ENCODE measurements around the gene C12orf42. TPM values are rescaled to one million over a fixed set of nuclear protein-coding genes. Genes with fewer than 3 reads are reported as not detected.

The C12orf42 gene
- total and polyA plus RNA-seq, 4 donors, result not detected

DNA sequence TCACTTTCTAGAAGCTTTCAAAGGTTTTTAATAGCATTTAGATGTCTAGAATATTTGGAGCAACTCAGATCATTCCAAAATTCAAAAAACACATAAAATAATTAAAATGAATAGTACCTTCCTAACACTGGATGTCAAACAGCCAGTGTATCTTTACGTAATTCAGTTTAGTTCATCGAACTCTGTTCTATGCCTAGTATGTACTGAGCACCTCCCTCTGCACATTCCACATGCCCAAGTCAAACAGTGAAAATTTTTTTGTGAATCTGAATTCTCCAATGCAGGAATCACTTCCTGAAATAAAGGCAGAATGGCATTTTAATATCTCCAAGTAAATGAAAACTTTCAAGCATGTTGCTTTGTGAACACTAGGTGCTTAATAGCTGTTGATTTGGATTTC lies 192.3 kb downstream of the C12orf42 start:
- no peak for ATAC-seq (ENCODE audit: low FRiP score)
- Histone ChIP-seq H3K4me1 (ENCODE audit: control insufficient read depth in 1 of 2, insufficient read depth in 2 of 2, low read length in 2 of 2) (no peaks in the 10 kb centered on the region), H3K4me3 (ENCODE audit: low read length in 2 of 2) (no peak overlapping the region), H3K27me3 (ENCODE audit: control insufficient read depth in 1 of 2, insufficient read depth in 2 of 2, low read length in 1 of 2) (no peaks in the 10 kb centered on the region), H3K36me3 (ENCODE audit: control insufficient read depth in 1 of 2, insufficient read depth in 2 of 2, low read length in 1 of 2) (no peaks in the 10 kb centered on the region), H3K9me3 (ENCODE audit: control insufficient read depth, low read length) (no peaks in the 10 kb centered on the region), H3K27ac (ENCODE audit: low read depth in 1 of 2, low read length in 2 of 2) (no peak overlapping the region)
- intact Hi-C loops (cut with DNase I), result no loop called here
- no peak for DNase-seq
- WGBS, 2 donors, result 70 to 78% methylated on average over 2 of the region's 2 CpGs

DNA sequence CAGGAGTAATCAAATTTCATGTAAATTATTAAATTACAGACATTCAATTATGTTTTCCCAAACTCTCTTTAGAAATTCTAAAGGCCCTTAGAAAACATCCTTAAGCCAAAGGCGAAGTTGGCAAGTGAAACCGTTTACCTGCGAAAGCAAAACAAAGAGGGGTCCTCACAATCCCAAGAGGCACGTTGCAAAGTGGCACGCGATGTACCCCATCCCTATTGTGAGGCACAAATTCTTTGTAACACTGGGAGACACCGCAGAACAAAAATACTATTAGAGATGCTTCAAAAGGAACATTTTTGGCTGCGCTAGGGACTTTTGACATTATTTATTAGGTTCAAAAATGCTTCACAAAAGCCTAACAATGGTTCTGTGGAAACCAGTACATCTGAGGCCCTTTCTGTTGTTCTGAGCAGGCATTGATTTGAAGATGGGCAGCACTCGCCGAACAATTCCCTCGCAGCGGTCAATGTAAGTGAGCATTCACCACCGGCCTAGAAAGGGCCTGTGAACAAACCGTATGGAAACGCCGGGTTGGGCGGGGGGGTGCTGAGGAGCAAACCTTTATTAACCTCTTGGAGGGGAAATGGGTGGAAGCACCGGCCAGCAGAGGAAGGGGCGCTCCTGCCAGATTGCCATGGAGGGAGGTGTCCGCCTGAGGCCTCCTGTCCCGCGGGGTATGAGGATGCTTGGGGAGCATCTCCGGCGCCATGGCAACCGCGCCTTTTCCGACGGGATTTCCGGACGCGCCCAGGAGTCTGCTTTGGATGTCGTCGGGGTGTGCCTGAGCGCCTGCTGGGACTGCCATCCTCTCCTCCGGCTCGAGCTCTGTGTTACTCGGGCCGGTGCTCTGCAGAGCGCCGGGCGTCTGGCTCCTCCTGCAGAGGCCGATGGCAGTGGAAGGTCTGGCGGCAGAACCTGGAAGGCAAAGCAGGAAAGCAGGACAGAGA lies 193.9 kb downstream of the C12orf42 start:
- no peak overlapping the region for H3K4me3 ChIP-seq (ENCODE audit: low read length in 2 of 2)
- ATAC-seq (ENCODE audit: low FRiP score) (peak; percentile 41), DNase-seq (peak in 1 of 2 donors; percentile 54)
- 8 to 10% methylated on average over 40 to 43 of the region's 43 CpGs for WGBS, 2 donors
- intact Hi-C loops (cut with DNase I), result no loop called here
- H3K36me3 ChIP-seq (ENCODE audit: control insufficient read depth in 1 of 2, insufficient read depth in 2 of 2, low read length in 1 of 2), result no peaks in the 10 kb centered on the region
- H3K27me3 ChIP-seq (ENCODE audit: control insufficient read depth in 1 of 2, insufficient read depth in 2 of 2, low read length in 1 of 2), result no peaks in the 10 kb centered on the region
- no peaks in the 10 kb centered on the region for H3K9me3 ChIP-seq (ENCODE audit: control insufficient read depth, low read length)
- no peaks in the 10 kb centered on the region for H3K4me1 ChIP-seq (ENCODE audit: control insufficient read depth in 1 of 2, insufficient read depth in 2 of 2, low read length in 2 of 2)
- H3K27ac ChIP-seq (ENCODE audit: low read depth in 1 of 2, low read length in 2 of 2), result no peak overlapping the region

DNA sequence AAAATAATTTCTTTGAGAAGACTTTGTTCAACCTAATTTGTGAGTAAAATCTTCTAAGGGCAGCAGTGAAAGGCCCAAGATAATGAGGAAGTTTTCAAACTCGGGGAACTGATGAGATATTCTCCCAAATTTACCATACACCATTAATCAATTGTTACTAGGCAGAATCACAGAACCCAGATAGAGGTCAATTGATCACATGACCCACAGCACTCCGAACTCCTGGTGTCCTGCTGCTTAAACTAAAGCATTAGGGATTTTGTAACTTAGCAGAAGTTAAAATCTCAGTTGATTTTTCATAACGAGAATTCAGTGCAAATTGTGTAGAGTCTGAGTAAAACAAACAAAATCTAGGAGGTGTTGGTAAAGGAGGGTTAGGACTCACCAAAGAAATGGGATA lies 207.8 kb downstream of the C12orf42 start:
- Histone ChIP-seq H3K4me1 (ENCODE audit: control insufficient read depth in 1 of 2, insufficient read depth in 2 of 2, low read length in 2 of 2) (no peaks in the 10 kb centered on the region), H3K4me3 (ENCODE audit: low read length in 2 of 2) (no peak overlapping the region), H3K9me3 (ENCODE audit: control insufficient read depth, low read length) (peaks cover 2% of the 10 kb centered on the region), H3K36me3 (ENCODE audit: control insufficient read depth in 1 of 2, insufficient read depth in 2 of 2, low read length in 1 of 2) (no peaks in the 10 kb centered on the region), H3K27ac (ENCODE audit: low read depth in 1 of 2, low read length in 2 of 2) (no peak overlapping the region), H3K27me3 (ENCODE audit: control insufficient read depth in 1 of 2, insufficient read depth in 2 of 2, low read length in 1 of 2) (no peaks in the 10 kb centered on the region)
- no peak for ATAC-seq (ENCODE audit: low FRiP score)
- DNase-seq, result no peak
- intact Hi-C loops (cut with DNase I), result no loop called here
- 55 to 59% methylated on average over 3 of the region's 3 CpGs for whole genome bisulfite sequencing, 2 donors

DNA sequence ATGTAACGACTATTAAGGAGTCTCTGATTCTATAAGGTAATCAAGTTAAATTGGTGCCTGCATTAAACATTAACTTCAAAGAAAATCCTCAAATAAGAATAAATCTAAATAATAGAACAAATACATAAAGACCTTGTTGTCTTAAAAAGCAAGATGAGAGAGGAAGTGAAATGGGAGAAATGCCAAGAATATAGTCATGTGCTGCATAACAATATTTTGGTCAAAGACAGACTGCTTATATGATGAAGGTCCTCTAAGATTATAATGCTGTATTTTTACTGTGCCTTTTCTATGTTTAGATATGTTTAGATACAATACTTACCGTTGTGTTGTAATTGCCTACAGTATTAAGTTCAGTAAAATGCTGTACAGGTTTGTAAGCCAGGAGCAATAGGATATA lies 213.6 kb downstream of the C12orf42 start:
- H3K36me3 ChIP-seq (ENCODE audit: control insufficient read depth in 1 of 2, insufficient read depth in 2 of 2, low read length in 1 of 2), result no peaks in the 10 kb centered on the region
- ATAC-seq (ENCODE audit: low FRiP score), result no peak
- no peaks in the 10 kb centered on the region for H3K4me1 ChIP-seq (ENCODE audit: control insufficient read depth in 1 of 2, insufficient read depth in 2 of 2, low read length in 2 of 2)
- whole genome bisulfite sequencing, 2 donors, result 67 to 70% methylated on average over 2 of the region's 2 CpGs
- no peaks in the 10 kb centered on the region for H3K27me3 ChIP-seq (ENCODE audit: control insufficient read depth in 1 of 2, insufficient read depth in 2 of 2, low read length in 1 of 2)
- DNase-seq, result no peak
- intact Hi-C loops (cut with DNase I), result no loop called here
- no peak overlapping the region for H3K27ac ChIP-seq (ENCODE audit: low read depth in 1 of 2, low read length in 2 of 2)
- no peaks in the 10 kb centered on the region for H3K9me3 ChIP-seq (ENCODE audit: control insufficient read depth, low read length)
- H3K4me3 ChIP-seq (ENCODE audit: low read length in 2 of 2), result no peak overlapping the region

DNA sequence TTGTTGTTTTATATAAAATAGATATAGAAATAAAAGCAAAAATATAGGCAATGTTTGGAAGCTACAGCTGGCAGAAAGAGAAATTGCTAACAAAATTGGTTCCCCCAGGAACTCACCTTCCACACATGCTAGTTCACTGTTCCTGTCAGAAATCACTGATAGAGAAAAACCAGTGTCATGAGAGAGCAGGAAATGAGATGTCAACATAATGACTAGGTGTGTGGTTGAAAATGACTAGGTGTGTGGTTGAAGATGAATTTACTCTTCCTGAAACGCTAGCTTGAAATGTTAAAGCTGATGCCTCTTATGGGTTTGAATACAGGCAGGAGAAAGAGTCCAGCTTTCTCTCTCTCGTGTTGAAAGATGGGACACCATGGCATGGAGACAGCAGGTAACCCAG lies 216.3 kb downstream of the C12orf42 start:
- Histone ChIP-seq H3K4me1 (ENCODE audit: control insufficient read depth in 1 of 2, insufficient read depth in 2 of 2, low read length in 2 of 2) (no peaks in the 10 kb centered on the region), H3K27ac (ENCODE audit: low read depth in 1 of 2, low read length in 2 of 2) (no peak overlapping the region), H3K9me3 (ENCODE audit: control insufficient read depth, low read length) (no peaks in the 10 kb centered on the region), H3K4me3 (ENCODE audit: low read length in 2 of 2) (no peak overlapping the region), H3K27me3 (ENCODE audit: control insufficient read depth in 1 of 2, insufficient read depth in 2 of 2, low read length in 1 of 2) (no peaks in the 10 kb centered on the region), H3K36me3 (ENCODE audit: control insufficient read depth in 1 of 2, insufficient read depth in 2 of 2, low read length in 1 of 2) (no peaks in the 10 kb centered on the region)
- WGBS, 2 donors, result 52 to 59% methylated on average over 2 of the region's 2 CpGs
- ATAC-seq (ENCODE audit: low FRiP score) (no peak), DNase-seq (no peak)
- intact Hi-C loops (cut with DNase I), result no loop called here

DNA sequence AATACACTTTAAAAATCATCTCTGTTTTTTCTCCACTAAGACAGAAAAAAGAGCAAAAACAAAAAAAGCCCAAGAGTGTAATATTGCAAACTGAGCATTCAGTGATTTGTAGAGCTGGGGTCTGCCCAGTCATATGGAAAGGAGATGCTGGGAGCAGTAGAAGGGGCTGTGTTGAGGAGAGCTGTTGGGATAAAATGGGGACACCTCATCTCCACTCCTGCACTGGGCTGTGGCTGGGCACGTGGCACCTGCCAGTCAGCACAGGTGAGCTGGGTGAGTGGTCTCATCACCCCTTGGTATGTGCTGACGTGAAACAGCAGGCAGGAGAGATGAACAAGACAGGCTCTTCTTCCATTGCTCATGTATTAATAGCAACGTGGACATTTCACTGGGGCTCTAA lies 217.4 kb downstream of the C12orf42 start:
- Histone ChIP-seq H3K27me3 (ENCODE audit: control insufficient read depth in 1 of 2, insufficient read depth in 2 of 2, low read length in 1 of 2) (no peaks in the 10 kb centered on the region), H3K4me1 (ENCODE audit: control insufficient read depth in 1 of 2, insufficient read depth in 2 of 2, low read length in 2 of 2) (no peaks in the 10 kb centered on the region), H3K4me3 (ENCODE audit: low read length in 2 of 2) (no peak overlapping the region), H3K27ac (ENCODE audit: low read depth in 1 of 2, low read length in 2 of 2) (no peak overlapping the region), H3K36me3 (ENCODE audit: control insufficient read depth in 1 of 2, insufficient read depth in 2 of 2, low read length in 1 of 2) (no peaks in the 10 kb centered on the region), H3K9me3 (ENCODE audit: control insufficient read depth, low read length) (no peaks in the 10 kb centered on the region)
- 64% methylated on average over 3 of the region's 3 CpGs for WGBS, 2 donors
- DNase-seq (no peak), ATAC-seq (ENCODE audit: low FRiP score) (no peak)
- intact Hi-C loops (cut with DNase I), result no loop called here

DNA sequence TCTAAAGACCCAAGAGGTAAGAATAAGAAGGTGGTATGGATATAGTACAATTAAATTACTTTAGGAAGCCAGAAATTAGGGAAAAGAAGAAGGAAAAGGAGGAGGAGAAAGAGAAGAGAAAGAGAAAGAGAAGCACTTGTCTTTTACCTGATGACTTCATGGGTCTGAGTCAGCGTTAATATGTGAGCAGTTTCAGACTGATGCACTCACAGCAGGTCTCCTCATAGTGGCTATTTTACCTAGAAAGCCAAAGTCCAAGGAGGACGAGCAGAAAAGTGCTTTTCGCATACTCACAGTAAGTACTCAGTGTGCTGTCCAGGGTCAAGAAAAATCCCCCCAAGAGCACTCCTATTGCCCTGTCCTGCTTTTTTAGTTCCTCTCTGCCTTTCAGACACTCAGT lies 222.1 kb downstream of the C12orf42 start:
- no peaks in the 10 kb centered on the region for H3K4me1 ChIP-seq (ENCODE audit: control insufficient read depth in 1 of 2, insufficient read depth in 2 of 2, low read length in 2 of 2)
- no peaks in the 10 kb centered on the region for H3K9me3 ChIP-seq (ENCODE audit: control insufficient read depth, low read length)
- no peaks in the 10 kb centered on the region for H3K27me3 ChIP-seq (ENCODE audit: control insufficient read depth in 1 of 2, insufficient read depth in 2 of 2, low read length in 1 of 2)
- no peak for ATAC-seq (ENCODE audit: low FRiP score)
- WGBS, 2 donors, result 62 to 66% methylated on average over 3 of the region's 3 CpGs
- no peak for DNase-seq
- H3K27ac ChIP-seq (ENCODE audit: low read depth in 1 of 2, low read length in 2 of 2), result no peak overlapping the region
- no peaks in the 10 kb centered on the region for H3K36me3 ChIP-seq (ENCODE audit: control insufficient read depth in 1 of 2, insufficient read depth in 2 of 2, low read length in 1 of 2)
- no peak overlapping the region for H3K4me3 ChIP-seq (ENCODE audit: low read length in 2 of 2)
- intact Hi-C loops (cut with DNase I), result no loop called here

DNA sequence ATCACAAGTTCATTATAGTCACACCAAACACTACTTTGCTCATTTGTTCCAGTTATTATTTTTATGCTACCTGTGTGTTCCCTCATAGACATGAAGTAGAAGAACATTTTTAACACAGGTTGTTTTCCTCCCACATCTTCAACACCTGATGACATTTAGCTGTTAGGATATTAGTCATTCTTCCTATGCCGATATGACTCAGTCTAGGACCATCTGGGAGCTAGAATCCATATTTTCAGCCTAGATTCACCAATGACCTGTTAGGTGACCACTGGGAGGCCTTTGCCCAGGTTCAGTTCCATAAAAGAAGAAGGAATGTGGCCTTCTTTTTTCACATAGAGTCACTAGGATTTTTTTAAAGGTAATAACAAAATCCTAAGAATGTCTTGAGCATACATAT lies 222.8 kb downstream of the C12orf42 start:
- H3K4me3 ChIP-seq (ENCODE audit: low read length in 2 of 2), result no peak overlapping the region
- ATAC-seq (ENCODE audit: low FRiP score) (no peak), DNase-seq (no peak)
- no peaks in the 10 kb centered on the region for H3K4me1 ChIP-seq (ENCODE audit: control insufficient read depth in 1 of 2, insufficient read depth in 2 of 2, low read length in 2 of 2)
- H3K36me3 ChIP-seq (ENCODE audit: control insufficient read depth in 1 of 2, insufficient read depth in 2 of 2, low read length in 1 of 2), result no peaks in the 10 kb centered on the region
- no peaks in the 10 kb centered on the region for H3K9me3 ChIP-seq (ENCODE audit: control insufficient read depth, low read length)
- intact Hi-C loops (cut with DNase I), result no loop called here
- H3K27ac ChIP-seq (ENCODE audit: low read depth in 1 of 2, low read length in 2 of 2), result no peak overlapping the region
- WGBS, 2 donors, result 88 to 89% methylated on average over 1 of the region's 1 CpG
- H3K27me3 ChIP-seq (ENCODE audit: control insufficient read depth in 1 of 2, insufficient read depth in 2 of 2, low read length in 1 of 2), result no peaks in the 10 kb centered on the region

DNA sequence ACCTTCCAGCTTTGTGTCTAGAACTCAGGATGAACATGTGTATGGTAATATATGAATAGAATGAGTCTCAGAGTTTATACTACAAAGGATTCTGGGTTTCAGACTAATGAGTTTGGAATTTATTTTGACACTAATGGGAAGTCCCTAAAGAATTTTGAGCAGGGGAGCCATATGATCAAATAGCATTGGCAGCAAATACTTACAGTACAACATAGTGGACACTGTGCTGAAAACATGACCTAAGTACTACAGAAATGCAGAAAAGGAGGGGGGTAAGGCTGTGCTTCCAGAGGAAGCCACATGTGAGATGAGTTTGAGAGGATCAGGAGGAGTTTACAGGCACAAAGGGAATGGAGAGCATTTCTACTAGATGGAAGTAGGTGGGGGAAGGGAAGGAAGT lies 225.8 kb downstream of the C12orf42 start:
- intact Hi-C loops (cut with DNase I), result no loop called here
- Histone ChIP-seq H3K36me3 (ENCODE audit: control insufficient read depth in 1 of 2, insufficient read depth in 2 of 2, low read length in 1 of 2) (no peaks in the 10 kb centered on the region), H3K4me3 (ENCODE audit: low read length in 2 of 2) (no peak overlapping the region), H3K4me1 (ENCODE audit: control insufficient read depth in 1 of 2, insufficient read depth in 2 of 2, low read length in 2 of 2) (no peaks in the 10 kb centered on the region), H3K27ac (ENCODE audit: low read depth in 1 of 2, low read length in 2 of 2) (no peak overlapping the region), H3K9me3 (ENCODE audit: control insufficient read depth, low read length) (no peaks in the 10 kb centered on the region), H3K27me3 (ENCODE audit: control insufficient read depth in 1 of 2, insufficient read depth in 2 of 2, low read length in 1 of 2) (no peaks in the 10 kb centered on the region)
- DNase-seq (no peak), ATAC-seq (ENCODE audit: low FRiP score) (no peak)
